Stimulated activated effector memory CD8-positive, alpha-beta T cell treated with anti-CD3 and anti-CD28 coated beads, Interleukin-12 subunit alpha, Interleukin-12 subunit beta, amount 100 ng/mL, for 72 hours (primary cell): ENCODE results near the gene TTLL8.

Experiments
- ATAC-seq: fragments of 150-1000 bp; cut with Tn5 transposase; 2 replicates; pipeline ENCODE4 v1.10.0; 2021
- DNase-seq, 2 donors: peaks; one replicate each; pipeline ENCODE4 v3.0.0; 2021 to 2022; ENCODE audit warnings: low spot score in 2 of 2
- H3K27ac Mint-ChIP-seq: one replicate; pipeline ENCODE4 v1.8.0; 2022; ENCODE audit warnings: mild to moderate bottlenecking, mixed read lengths
- H3K36me3 Mint-ChIP-seq: one replicate; pipeline ENCODE4 v1.8.0; 2022; ENCODE audit warnings: mild to moderate bottlenecking, mixed read lengths
- H3K4me1 Mint-ChIP-seq: one replicate; pipeline ENCODE4 v1.8.0; 2022; ENCODE audit warnings: mixed read lengths
- H3K4me3 Mint-ChIP-seq: one replicate; pipeline ENCODE4 v1.8.0; 2022; ENCODE audit warnings: mild to moderate bottlenecking, mixed read lengths
- H3K9me3 Mint-ChIP-seq: one replicate; pipeline ENCODE4 v1.8.0; 2022; ENCODE audit warnings: mixed read lengths

Gene TTLL8

GRCh38 chr22:50045211-50046018, 12.7 kb downstream of the TTLL8 start:
- Mint-ChIP-seq H3K36me3 (no peaks in the 10 kb centered on the region), H3K27ac (no peak overlapping the region), H3K9me3 (no peaks in the 10 kb centered on the region), H3K4me3 (no peak overlapping the region), H3K4me1 (peaks cover 8% of the 10 kb centered on the region)
- peak; percentile 41 for ATAC-seq
- no peak for DNase-seq

- DNase-seq (no peak), ATAC-seq (peak; percentile 27)
- H3K36me3 Mint-ChIP-seq: no peaks in the 10 kb centered on the region
- no peak overlapping the region for H3K27ac Mint-ChIP-seq
- H3K9me3 Mint-ChIP-seq: no peaks in the 10 kb centered on the region
- H3K4me3 Mint-ChIP-seq: no peak overlapping the region
- peaks cover 8% of the 10 kb centered on the region for H3K4me1 Mint-ChIP-seq
These were observed 13.5 kb downstream of the TTLL8 start for GRCh38 chr22:50044485-50045118.

GRCh38 chr22:50041361-50042065, 16.6 kb downstream of the TTLL8 start:
- H3K27ac Mint-ChIP-seq: no peak overlapping the region
- H3K36me3 Mint-ChIP-seq: no peaks in the 10 kb centered on the region
- no peak overlapping the region for H3K4me3 Mint-ChIP-seq
- DNase-seq (no peak), ATAC-seq (no peak)
- H3K4me1 Mint-ChIP-seq: peaks cover 8% of the 10 kb centered on the region
- H3K9me3 Mint-ChIP-seq: peaks cover 2% of the 10 kb centered on the region

GRCh38 chr22:50040717-50041116, 17.4 kb downstream of the TTLL8 start:
- no peak overlapping the region for H3K4me3 Mint-ChIP-seq
- no peak overlapping the region for H3K27ac Mint-ChIP-seq
- peaks cover 2% of the 10 kb centered on the region for H3K9me3 Mint-ChIP-seq
- DNase-seq (no peak), ATAC-seq (no peak)
- H3K36me3 Mint-ChIP-seq: no peaks in the 10 kb centered on the region
- peaks cover 8% of the 10 kb centered on the region for H3K4me1 Mint-ChIP-seq

- Mint-ChIP-seq H3K9me3 (peaks cover 2% of the 10 kb centered on the region), H3K27ac (no peak overlapping the region), H3K36me3 (no peaks in the 10 kb centered on the region), H3K4me1 (peaks cover 11% of the 10 kb centered on the region), H3K4me3 (no peak overlapping the region)
- no peak for ATAC-seq
- no peak for DNase-seq
These were observed 18.2 kb downstream of the TTLL8 start for GRCh38 chr22:50039669-50040443.

GRCh38 chr22:50035976-50036724, 21.9 kb downstream of the TTLL8 start:
- Mint-ChIP-seq H3K9me3 (peaks cover 2% of the 10 kb centered on the region), H3K4me3 (no peak overlapping the region), H3K36me3 (no peaks in the 10 kb centered on the region), H3K4me1 (peaks cover 12% of the 10 kb centered on the region), H3K27ac (no peak overlapping the region)
- DNase-seq (no peak), ATAC-seq (no peak)

- ATAC-seq (no peak), DNase-seq (no peak)
- Mint-ChIP-seq H3K36me3 (no peaks in the 10 kb centered on the region), H3K27ac (no peak overlapping the region), H3K9me3 (peaks cover 2% of the 10 kb centered on the region), H3K4me3 (no peak overlapping the region), H3K4me1 (peaks cover 12% of the 10 kb centered on the region)
These were observed 22.8 kb downstream of the TTLL8 start for GRCh38 chr22:50035131-50035881.

- Mint-ChIP-seq H3K9me3 (peaks cover 2% of the 10 kb centered on the region), H3K4me1 (peaks cover 13% of the 10 kb centered on the region), H3K4me3 (no peak overlapping the region), H3K36me3 (no peaks in the 10 kb centered on the region), H3K27ac (no peak overlapping the region)
- DNase-seq (no peak), ATAC-seq (peak; percentile 39)
These were observed 23.7 kb downstream of the TTLL8 start for GRCh38 chr22:50034126-50035081.

- no peak for DNase-seq
- H3K4me3 Mint-ChIP-seq: no peak overlapping the region
- no peak overlapping the region for H3K27ac Mint-ChIP-seq
- no peaks in the 10 kb centered on the region for H3K9me3 Mint-ChIP-seq
- ATAC-seq: no peak
- peaks cover 21% of the 10 kb centered on the region for H3K4me1 Mint-ChIP-seq
- H3K36me3 Mint-ChIP-seq: no peaks in the 10 kb centered on the region
These were observed 25.0 kb downstream of the TTLL8 start for GRCh38 chr22:50032941-50033601.

- Mint-ChIP-seq H3K36me3 (no peaks in the 10 kb centered on the region), H3K4me1 (peaks cover 28% of the 10 kb centered on the region), H3K4me3 (no peak overlapping the region), H3K9me3 (no peaks in the 10 kb centered on the region), H3K27ac (no peak overlapping the region)
- no peak for DNase-seq
- no peak for ATAC-seq
These were observed 25.8 kb downstream of the TTLL8 start for GRCh38 chr22:50032109-50032871.

- ATAC-seq (no peak), DNase-seq (no peak)
- no peak overlapping the region for H3K27ac Mint-ChIP-seq
- H3K9me3 Mint-ChIP-seq: no peaks in the 10 kb centered on the region
- no peaks in the 10 kb centered on the region for H3K36me3 Mint-ChIP-seq
- no peak overlapping the region for H3K4me3 Mint-ChIP-seq
- peaks cover 28% of the 10 kb centered on the region for H3K4me1 Mint-ChIP-seq
These were observed 26.7 kb downstream of the TTLL8 start for GRCh38 chr22:50031189-50032091.
